GM23338 (cell line): ENCODE measurements around the gene VAV3.

Experiments used
- CREB1 ChIP-seq: fragments of 250-450 bp; sonication (Bioruptor Pico); IDR thresholded peaks from 2 replicates; pipeline ENCODE4 v1.5.0; 2020; ENCODE audit warnings: low read depth, mild to moderate bottlenecking, moderate library complexity
- EZH2 ChIP-seq: fragments of 200-600 bp; sonication (generic); IDR thresholded peaks from one replicate; pipeline ENCODE4 v1.8.0; 2017; ENCODE audit warnings: antibody characterized with exemption, mild to moderate bottlenecking, low read depth; ENCODE audit not compliant: unreplicated experiment
- EZH2phosphoT487 ChIP-seq: fragments of 200-600 bp; sonication (generic); IDR thresholded peaks from one replicate; pipeline ENCODE4 v1.8.1; 2018; ENCODE audit warnings: antibody characterized with exemption; ENCODE audit not compliant: unreplicated experiment
- JUNB ChIP-seq: IDR thresholded peaks from one replicate; pipeline ENCODE4 v1.6.1; 2016; ENCODE audit warnings: antibody characterized with exemption; ENCODE audit not compliant: unreplicated experiment
- NANOG ChIP-seq: IDR thresholded peaks from 2 replicates; pipeline ENCODE4 v1.6.1; 2016; ENCODE audit warnings: antibody characterized with exemption, borderline replicate concordance
- POLR2AphosphoS5 ChIP-seq: IDR thresholded peaks from 2 replicates; pipeline ENCODE4 v1.6.1; 2016; ENCODE audit warnings: antibody characterized with exemption, low read depth
- REST ChIP-seq: IDR thresholded peaks from one replicate; pipeline ENCODE4 v1.6.1; 2018; ENCODE audit warnings: antibody characterized with exemption; ENCODE audit not compliant: unreplicated experiment
- ZNF331 ChIP-seq: fragments of 250-450 bp; sonication (Bioruptor Pico); IDR thresholded peaks from 2 replicates; pipeline ENCODE4 v1.5.0; 2020; ENCODE audit warnings: low read depth, mild to moderate bottlenecking, moderate library complexity
- TF ChIP-seq, protein P1 (sequence below), 2 experiments: fragments of 200-600 bp in 1 of 2; sonication (generic) in 1 of 2; conservative IDR thresholded peaks; 2 replicates each; pipeline versions ENCODE4 v1.5.1 to v1.6.1; 2016 to 2017; ENCODE audit warnings: antibody characterized with exemption in 2 of 2, low read depth in 2 of 2, mild to moderate bottlenecking in 2 of 2, moderate library complexity in 1 of 2
- TF ChIP-seq, protein P2 (sequence below): IDR thresholded peaks from 2 replicates; pipeline ENCODE4 v1.6.1; 2016; ENCODE audit warnings: antibody characterized with exemption

DNA sequence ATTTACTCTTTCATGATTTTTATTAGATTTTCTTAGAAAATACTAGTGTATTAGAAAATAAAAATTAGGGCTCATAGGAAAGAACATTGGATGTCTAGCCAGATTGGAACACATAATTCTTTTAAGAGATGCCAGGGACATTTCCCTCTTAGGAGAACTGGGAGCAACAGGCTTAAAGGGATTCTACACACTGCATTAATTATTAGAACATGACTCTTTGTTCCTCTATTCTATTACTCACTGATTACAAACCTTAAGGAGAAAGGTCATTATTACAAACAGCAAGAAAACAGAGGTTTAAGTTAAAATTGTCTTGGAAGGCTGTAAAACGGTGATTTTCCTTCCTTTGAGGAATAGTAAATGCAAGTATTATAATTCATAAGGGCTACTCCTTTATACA lies 32.9 kb upstream of the VAV3 start:
- TF ChIP-seq EZH2 (no peak), POLR2AphosphoS5 (no peak), ZNF331 (CRISPR knock-in tag) (no peak), CREB1 (CRISPR knock-in tag) (no peak), NANOG (no peak), JUNB (no peak), REST (no peak), EZH2phosphoT487 (no peak)
- TF ChIP-seq, protein P1, sequence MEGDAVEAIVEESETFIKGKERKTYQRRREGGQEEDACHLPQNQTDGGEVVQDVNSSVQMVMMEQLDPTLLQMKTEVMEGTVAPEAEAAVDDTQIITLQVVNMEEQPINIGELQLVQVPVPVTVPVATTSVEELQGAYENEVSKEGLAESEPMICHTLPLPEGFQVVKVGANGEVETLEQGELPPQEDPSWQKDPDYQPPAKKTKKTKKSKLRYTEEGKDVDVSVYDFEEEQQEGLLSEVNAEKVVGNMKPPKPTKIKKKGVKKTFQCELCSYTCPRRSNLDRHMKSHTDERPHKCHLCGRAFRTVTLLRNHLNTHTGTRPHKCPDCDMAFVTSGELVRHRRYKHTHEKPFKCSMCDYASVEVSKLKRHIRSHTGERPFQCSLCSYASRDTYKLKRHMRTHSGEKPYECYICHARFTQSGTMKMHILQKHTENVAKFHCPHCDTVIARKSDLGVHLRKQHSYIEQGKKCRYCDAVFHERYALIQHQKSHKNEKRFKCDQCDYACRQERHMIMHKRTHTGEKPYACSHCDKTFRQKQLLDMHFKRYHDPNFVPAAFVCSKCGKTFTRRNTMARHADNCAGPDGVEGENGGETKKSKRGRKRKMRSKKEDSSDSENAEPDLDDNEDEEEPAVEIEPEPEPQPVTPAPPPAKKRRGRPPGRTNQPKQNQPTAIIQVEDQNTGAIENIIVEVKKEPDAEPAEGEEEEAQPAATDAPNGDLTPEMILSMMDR (conservative IDR thresholded peaks at IDR 0.05; ENCODE audit: low read depth in 2 of 2), result no peak
- TF ChIP-seq, protein P2, sequence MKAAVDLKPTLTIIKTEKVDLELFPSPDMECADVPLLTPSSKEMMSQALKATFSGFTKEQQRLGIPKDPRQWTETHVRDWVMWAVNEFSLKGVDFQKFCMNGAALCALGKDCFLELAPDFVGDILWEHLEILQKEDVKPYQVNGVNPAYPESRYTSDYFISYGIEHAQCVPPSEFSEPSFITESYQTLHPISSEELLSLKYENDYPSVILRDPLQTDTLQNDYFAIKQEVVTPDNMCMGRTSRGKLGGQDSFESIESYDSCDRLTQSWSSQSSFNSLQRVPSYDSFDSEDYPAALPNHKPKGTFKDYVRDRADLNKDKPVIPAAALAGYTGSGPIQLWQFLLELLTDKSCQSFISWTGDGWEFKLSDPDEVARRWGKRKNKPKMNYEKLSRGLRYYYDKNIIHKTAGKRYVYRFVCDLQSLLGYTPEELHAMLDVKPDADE, result no peak
